Measurements from ENCODE around the gene AGR2.
"Not testable (repeated sequence)": the region's sequence is repeated elsewhere in the genome, so short reads cannot be mapped to it uniquely, and the experiment has no call there.

The AGR2 gene

GRCh38 chr7:16774294-16774693 is 30.5 kb downstream of the AGR2 start:
- Histone ChIP-seq H3K9me3 (ENCODE audit: control insufficient read depth, insufficient read depth, low read depth, low read length) (no peaks in the 10 kb centered on the region), H3K9ac (ENCODE audit: low read length) (no peak overlapping the region), H3K4me1 (ENCODE audit: control insufficient read depth, insufficient read depth, low read length) (peaks cover 31% of the 10 kb centered on the region)

DNA sequence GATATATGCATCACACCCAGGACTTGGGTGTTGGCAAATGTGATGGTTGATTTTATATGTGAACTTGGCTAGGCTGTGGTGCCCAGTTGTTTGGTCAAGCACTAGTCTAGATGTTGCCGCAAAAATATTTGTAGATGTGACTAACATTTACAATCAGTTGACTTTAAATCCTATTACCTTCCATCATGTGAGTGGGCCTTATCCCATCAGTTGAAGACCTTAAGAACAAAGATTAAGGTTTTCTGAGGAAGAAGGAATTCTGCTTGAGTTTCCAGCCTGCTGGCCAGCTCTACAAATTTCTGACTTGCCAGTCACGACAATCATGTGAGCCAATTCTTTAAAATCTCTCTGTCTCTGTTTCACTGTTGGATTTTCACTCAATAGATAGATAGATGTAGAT is 30.9 kb downstream of the AGR2 start:
- Histone ChIP-seq H3K9me3 (ENCODE audit: control insufficient read depth, insufficient read depth, low read depth, low read length) (no peaks in the 10 kb centered on the region), H3K36me3 (ENCODE audit: control insufficient read depth, insufficient read depth, low read length) (no peaks in the 10 kb centered on the region)

More at GRCh38 chr7:16774294-16774693, 30.5 kb downstream of the AGR2 start:
- H3K27ac ChIP-seq (ENCODE audit: low read depth, low read length) = no peak overlapping the region
- H3K4me3 ChIP-seq (ENCODE audit: low read depth, low read length) = no peak overlapping the region
- H3K36me3 ChIP-seq (ENCODE audit: control insufficient read depth, insufficient read depth, low read length) = no peaks in the 10 kb centered on the region
- no peaks in the 10 kb centered on the region for H3K27me3 ChIP-seq (ENCODE audit: control insufficient read depth, insufficient read depth, low read length)

GRCh38 chr7:16773326-16773725 is 31.5 kb downstream of the AGR2 start:
- no peaks in the 10 kb centered on the region for H3K36me3 ChIP-seq (ENCODE audit: control insufficient read depth, insufficient read depth, low read length)
- H3K27ac ChIP-seq (ENCODE audit: low read depth, low read length) = no peak overlapping the region
- H3K4me1 ChIP-seq (ENCODE audit: control insufficient read depth, insufficient read depth, low read length) = peaks cover 22% of the 10 kb centered on the region
- no peaks in the 10 kb centered on the region for H3K9me3 ChIP-seq (ENCODE audit: control insufficient read depth, insufficient read depth, low read depth, low read length)
- no peak overlapping the region for H3K4me3 ChIP-seq (ENCODE audit: low read depth, low read length)
- H3K27me3 ChIP-seq (ENCODE audit: control insufficient read depth, insufficient read depth, low read length) = no peaks in the 10 kb centered on the region
- H3K9ac ChIP-seq (ENCODE audit: low read length) = no peak overlapping the region

More for the DNA sequence above, 30.9 kb downstream of the AGR2 start:
- Histone ChIP-seq H3K9ac (ENCODE audit: low read length) (no peak overlapping the region), H3K4me3 (ENCODE audit: low read depth, low read length) (no peak overlapping the region), H3K27me3 (ENCODE audit: control insufficient read depth, insufficient read depth, low read length) (no peaks in the 10 kb centered on the region), H3K4me1 (ENCODE audit: control insufficient read depth, insufficient read depth, low read length) (peaks cover 28% of the 10 kb centered on the region), H3K27ac (ENCODE audit: low read depth, low read length) (no peak overlapping the region)

DNA sequence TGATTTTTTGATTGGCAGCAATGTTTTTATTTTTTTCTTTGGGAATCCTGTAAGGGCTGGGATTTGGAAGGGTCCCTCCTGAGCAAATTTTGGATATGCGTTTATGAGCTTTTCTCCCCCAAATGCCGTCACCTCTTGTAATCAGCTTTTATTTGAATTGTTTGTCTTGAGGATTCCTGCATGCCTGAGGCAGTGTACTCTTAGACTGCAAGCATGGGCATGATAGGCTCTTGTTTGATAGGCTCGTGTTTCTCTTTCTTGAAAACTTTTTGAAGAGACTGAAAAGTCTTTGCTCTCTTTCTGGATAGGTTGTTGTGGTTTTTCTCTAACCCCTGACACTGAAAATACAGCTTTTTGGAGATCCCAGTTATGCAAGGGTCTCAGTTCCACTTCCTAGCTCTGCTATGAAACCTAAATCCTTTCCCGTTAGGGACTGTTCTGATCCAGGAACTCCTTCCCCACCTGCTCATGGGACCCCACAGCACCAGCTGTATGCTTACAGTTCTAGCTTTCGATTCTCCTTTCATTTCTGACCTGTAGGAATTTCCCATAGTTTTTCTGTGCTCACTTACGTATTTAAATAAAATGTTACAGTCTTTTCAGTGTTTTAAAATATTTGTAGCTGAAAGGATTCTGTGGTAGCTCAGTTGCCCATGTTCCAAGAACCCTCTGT is 34.0 kb downstream of the AGR2 start:
- Histone ChIP-seq H3K27ac (ENCODE audit: low read depth, low read length) (no peak overlapping the region), H3K27me3 (ENCODE audit: control insufficient read depth, insufficient read depth, low read length) (no peaks in the 10 kb centered on the region), H3K4me1 (ENCODE audit: control insufficient read depth, insufficient read depth, low read length) (peaks cover 12% of the 10 kb centered on the region; the same call in 1 of the 2 replicates), H3K9ac (ENCODE audit: low read length) (no peak overlapping the region), H3K4me3 (ENCODE audit: low read depth, low read length) (no peak overlapping the region), H3K36me3 (ENCODE audit: control insufficient read depth, insufficient read depth, low read length) (no peaks in the 10 kb centered on the region), H3K9me3 (ENCODE audit: control insufficient read depth, insufficient read depth, low read depth, low read length) (no peaks in the 10 kb centered on the region)

- not testable (repeated sequence) for H3K27ac ChIP-seq (ENCODE audit: low read depth, low read length); H3K36me3 ChIP-seq (ENCODE audit: control insufficient read depth, insufficient read depth, low read length); H3K9me3 ChIP-seq (ENCODE audit: control insufficient read depth, insufficient read depth, low read depth, low read length); H3K27me3 ChIP-seq (ENCODE audit: control insufficient read depth, insufficient read depth, low read length); H3K9ac ChIP-seq (ENCODE audit: low read length); H3K4me1 ChIP-seq (ENCODE audit: control insufficient read depth, insufficient read depth, low read length); H3K4me3 ChIP-seq (ENCODE audit: low read depth, low read length)
Observed at GRCh38 chr7:16769994-16770393, 34.8 kb downstream of the AGR2 start.

GRCh38 chr7:16765436-16765859 is 39.4 kb downstream of the AGR2 start:
- Histone ChIP-seq H3K4me1 (ENCODE audit: control insufficient read depth, insufficient read depth, low read length) (peaks cover 4% of the 10 kb centered on the region; the same call in 1 of the 2 replicates), H3K27ac (ENCODE audit: low read depth, low read length) (no peak overlapping the region), H3K4me3 (ENCODE audit: low read depth, low read length) (no peak overlapping the region), H3K27me3 (ENCODE audit: control insufficient read depth, insufficient read depth, low read length) (no peaks in the 10 kb centered on the region), H3K9me3 (ENCODE audit: control insufficient read depth, insufficient read depth, low read depth, low read length) (no peaks in the 10 kb centered on the region), H3K36me3 (ENCODE audit: control insufficient read depth, insufficient read depth, low read length) (no peaks in the 10 kb centered on the region), H3K9ac (ENCODE audit: low read length) (no peak overlapping the region)

DNA sequence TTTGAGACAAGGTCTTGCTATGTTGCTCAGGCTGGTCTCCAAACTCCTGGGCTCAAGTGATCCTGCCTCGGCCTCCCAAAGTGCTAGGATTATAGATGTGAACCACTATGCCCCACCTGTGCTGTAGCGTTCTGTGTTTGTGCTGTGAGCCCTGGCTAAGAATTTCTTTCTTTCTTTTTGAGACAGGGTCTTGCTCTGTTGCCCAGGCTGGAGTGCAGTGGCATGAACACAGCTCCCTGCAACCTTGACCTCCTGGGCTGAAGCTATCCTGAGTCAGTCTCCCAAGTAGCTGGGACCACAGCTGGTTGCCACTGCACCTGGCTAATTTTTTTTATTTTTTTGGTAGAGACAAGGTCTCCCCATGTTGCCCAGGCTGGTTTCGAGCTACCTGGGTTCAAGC is 39.9 kb downstream of the AGR2 start:
- Histone ChIP-seq H3K9me3 (ENCODE audit: control insufficient read depth, insufficient read depth, low read depth, low read length) (no peaks in the 10 kb centered on the region), H3K4me3 (ENCODE audit: low read depth, low read length) (no peak overlapping the region), H3K9ac (ENCODE audit: low read length) (no peak overlapping the region), H3K36me3 (ENCODE audit: control insufficient read depth, insufficient read depth, low read length) (no peaks in the 10 kb centered on the region), H3K4me1 (ENCODE audit: control insufficient read depth, insufficient read depth, low read length) (peaks cover 3% of the 10 kb centered on the region; the same call in 1 of the 2 replicates), H3K27me3 (ENCODE audit: control insufficient read depth, insufficient read depth, low read length) (no peaks in the 10 kb centered on the region), H3K27ac (ENCODE audit: low read depth, low read length) (no peak overlapping the region)

- H3K36me3 ChIP-seq (ENCODE audit: control insufficient read depth, insufficient read depth, low read length) = no peaks in the 10 kb centered on the region
Observed at GRCh38 chr7:16762177-16762576, 42.6 kb downstream of the AGR2 start.

GRCh38 chr7:16759840-16760239 is 45.0 kb downstream of the AGR2 start:
- Histone ChIP-seq H3K9ac (ENCODE audit: low read length) (no peak overlapping the region), H3K27me3 (ENCODE audit: control insufficient read depth, insufficient read depth, low read length) (peaks cover 4% of the 10 kb centered on the region; the same call in 1 of the 2 replicates), H3K36me3 (ENCODE audit: control insufficient read depth, insufficient read depth, low read length) (no peaks in the 10 kb centered on the region), H3K9me3 (ENCODE audit: control insufficient read depth, insufficient read depth, low read depth, low read length) (no peaks in the 10 kb centered on the region), H3K27ac (ENCODE audit: low read depth, low read length) (no peak overlapping the region), H3K4me1 (ENCODE audit: control insufficient read depth, insufficient read depth, low read length) (peaks cover 19% of the 10 kb centered on the region), H3K4me3 (ENCODE audit: low read depth, low read length) (no peak overlapping the region)

More at GRCh38 chr7:16762177-16762576, 42.6 kb downstream of the AGR2 start:
- Histone ChIP-seq H3K27ac (ENCODE audit: low read depth, low read length) (no peak overlapping the region), H3K27me3 (ENCODE audit: control insufficient read depth, insufficient read depth, low read length) (no peaks in the 10 kb centered on the region), H3K9me3 (ENCODE audit: control insufficient read depth, insufficient read depth, low read depth, low read length) (no peaks in the 10 kb centered on the region), H3K4me3 (ENCODE audit: low read depth, low read length) (no peak overlapping the region), H3K4me1 (ENCODE audit: control insufficient read depth, insufficient read depth, low read length) (peaks cover 3% of the 10 kb centered on the region; the same call in 1 of the 2 replicates), H3K9ac (ENCODE audit: low read length) (no peak overlapping the region)

DNA sequence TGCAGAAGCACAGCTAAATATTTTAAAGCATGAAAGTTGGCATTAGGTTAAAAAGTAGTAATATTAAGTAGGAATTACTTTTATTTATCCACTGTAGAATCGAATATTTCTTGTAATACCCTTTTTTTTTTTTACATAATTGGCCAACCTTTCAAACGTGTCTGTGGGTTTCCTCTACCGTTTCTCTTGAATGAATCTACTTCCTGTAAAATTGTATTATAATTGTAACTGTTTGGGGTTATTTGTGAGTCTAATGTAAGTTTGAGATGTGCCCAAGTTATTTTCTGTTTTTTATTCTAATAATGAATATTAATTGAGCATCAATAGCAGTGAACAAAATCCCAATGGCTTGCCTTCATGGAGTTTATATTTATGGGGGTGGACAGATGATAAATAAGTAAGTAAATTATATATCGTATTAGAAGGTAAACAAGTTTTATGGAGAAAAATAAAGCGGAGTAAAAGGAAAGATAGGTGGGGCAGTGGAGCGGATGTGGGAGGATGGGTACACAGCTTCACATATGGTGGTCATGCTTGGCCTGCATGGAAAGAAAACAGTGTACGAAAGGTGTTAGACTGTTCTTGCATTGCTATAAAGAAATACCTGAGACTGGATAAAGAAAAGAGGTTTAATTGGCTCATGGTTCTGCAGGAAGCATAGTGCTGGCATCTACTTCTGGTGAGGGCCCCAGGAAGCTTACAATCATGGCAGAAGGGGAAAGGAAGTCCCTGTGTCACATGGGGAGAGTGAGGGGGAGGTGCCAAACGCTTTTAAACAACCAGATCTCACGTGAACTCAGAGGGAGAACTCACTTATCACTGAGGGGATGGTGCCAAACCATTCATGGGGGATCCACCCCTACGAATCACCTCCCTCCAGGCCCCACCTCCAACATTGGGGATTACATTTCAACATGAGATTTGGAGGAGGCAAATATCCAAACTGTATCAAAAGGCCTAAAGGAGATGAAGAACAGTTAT is 45.9 kb downstream of the AGR2 start:
- H3K27ac ChIP-seq (ENCODE audit: low read depth, low read length) = no peak overlapping the region
- H3K36me3 ChIP-seq (ENCODE audit: control insufficient read depth, insufficient read depth, low read length) = no peaks in the 10 kb centered on the region
- H3K4me3 ChIP-seq (ENCODE audit: low read depth, low read length) = no peak overlapping the region
- H3K9me3 ChIP-seq (ENCODE audit: control insufficient read depth, insufficient read depth, low read depth, low read length) = no peaks in the 10 kb centered on the region
- peaks cover 21% of the 10 kb centered on the region for H3K4me1 ChIP-seq (ENCODE audit: control insufficient read depth, insufficient read depth, low read length)
- no peak overlapping the region for H3K9ac ChIP-seq (ENCODE audit: low read length)
- H3K27me3 ChIP-seq (ENCODE audit: control insufficient read depth, insufficient read depth, low read length) = peaks cover 12% of the 10 kb centered on the region

DNA sequence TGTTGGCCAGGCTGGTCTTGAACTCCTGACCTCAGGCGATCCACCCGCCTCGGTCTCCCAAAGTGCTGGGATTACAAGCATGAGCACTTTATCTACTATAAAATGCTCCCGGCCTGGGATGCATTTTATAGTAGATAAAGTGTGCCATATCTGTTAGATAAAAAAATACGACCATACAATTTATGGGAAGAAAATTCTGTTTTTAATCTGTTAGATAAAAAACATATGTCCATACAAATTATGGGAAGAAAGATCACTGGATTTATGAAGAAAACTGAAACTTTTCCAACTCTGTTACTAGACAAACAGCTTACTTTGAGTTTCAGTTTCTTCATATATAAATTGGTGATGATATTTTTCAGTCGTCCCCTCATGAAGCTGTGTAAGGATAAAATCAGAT is 46.8 kb downstream of the AGR2 start:
- no peaks in the 10 kb centered on the region for H3K9me3 ChIP-seq (ENCODE audit: control insufficient read depth, insufficient read depth, low read depth, low read length)
- peaks cover 23% of the 10 kb centered on the region for H3K4me1 ChIP-seq (ENCODE audit: control insufficient read depth, insufficient read depth, low read length)
- H3K27ac ChIP-seq (ENCODE audit: low read depth, low read length) = no peak overlapping the region
- no peak overlapping the region for H3K4me3 ChIP-seq (ENCODE audit: low read depth, low read length)
- peaks cover 12% of the 10 kb centered on the region for H3K27me3 ChIP-seq (ENCODE audit: control insufficient read depth, insufficient read depth, low read length)
- no peaks in the 10 kb centered on the region for H3K36me3 ChIP-seq (ENCODE audit: control insufficient read depth, insufficient read depth, low read length)
- H3K9ac ChIP-seq (ENCODE audit: low read length) = no peak overlapping the region
